ENCODE measurements around the gene KCNJ14.

DNA sequence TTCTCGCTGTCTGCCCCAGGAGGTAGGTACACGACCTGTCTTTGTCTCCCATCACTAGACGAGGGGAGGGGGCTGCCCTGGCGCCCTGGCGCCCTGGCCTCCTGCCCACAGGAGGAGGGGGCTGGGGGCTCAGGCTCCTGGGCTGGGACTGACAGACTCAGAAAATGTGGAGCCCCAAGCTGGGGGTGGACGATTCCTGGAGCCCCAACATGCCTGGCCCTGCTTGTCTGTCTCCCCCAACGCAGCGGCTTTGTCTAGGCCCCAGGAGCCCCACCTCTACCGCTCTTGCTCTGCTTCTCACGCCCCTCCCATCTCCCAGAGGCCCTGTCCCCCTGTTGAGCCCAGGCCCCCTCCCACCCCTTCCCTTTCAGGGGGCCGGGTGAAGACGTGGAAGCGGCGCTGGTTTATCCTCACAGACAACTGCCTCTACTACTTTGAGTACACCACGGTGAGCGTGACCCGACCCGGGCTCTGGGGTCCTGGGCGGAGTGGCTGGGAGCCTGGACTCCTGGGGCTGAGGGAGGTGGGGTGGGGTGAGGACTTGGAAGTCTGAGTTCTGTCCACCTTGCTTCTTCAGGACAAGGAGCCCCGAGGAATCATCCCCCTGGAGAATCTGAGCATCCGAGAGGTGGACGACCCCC, 22.4 kb downstream of the KCNJ14 start:
- TF ChIP-seq POLR2AphosphoS5 (IDR thresholded peaks at IDR 0.05; ENCODE audit: insufficient read depth, low read depth, low read length), result no peak
- TF ChIP-seq, protein P1, sequence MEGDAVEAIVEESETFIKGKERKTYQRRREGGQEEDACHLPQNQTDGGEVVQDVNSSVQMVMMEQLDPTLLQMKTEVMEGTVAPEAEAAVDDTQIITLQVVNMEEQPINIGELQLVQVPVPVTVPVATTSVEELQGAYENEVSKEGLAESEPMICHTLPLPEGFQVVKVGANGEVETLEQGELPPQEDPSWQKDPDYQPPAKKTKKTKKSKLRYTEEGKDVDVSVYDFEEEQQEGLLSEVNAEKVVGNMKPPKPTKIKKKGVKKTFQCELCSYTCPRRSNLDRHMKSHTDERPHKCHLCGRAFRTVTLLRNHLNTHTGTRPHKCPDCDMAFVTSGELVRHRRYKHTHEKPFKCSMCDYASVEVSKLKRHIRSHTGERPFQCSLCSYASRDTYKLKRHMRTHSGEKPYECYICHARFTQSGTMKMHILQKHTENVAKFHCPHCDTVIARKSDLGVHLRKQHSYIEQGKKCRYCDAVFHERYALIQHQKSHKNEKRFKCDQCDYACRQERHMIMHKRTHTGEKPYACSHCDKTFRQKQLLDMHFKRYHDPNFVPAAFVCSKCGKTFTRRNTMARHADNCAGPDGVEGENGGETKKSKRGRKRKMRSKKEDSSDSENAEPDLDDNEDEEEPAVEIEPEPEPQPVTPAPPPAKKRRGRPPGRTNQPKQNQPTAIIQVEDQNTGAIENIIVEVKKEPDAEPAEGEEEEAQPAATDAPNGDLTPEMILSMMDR (IDR thresholded peaks at IDR 0.05; ENCODE audit: extremely low read depth in 1 of 2, insufficient read depth in 1 of 2, low read depth in 1 of 2, low read length in 2 of 2), result no peak
- TF ChIP-seq MYC (IDR thresholded peaks at IDR 0.05; ENCODE audit: low read depth, low read length), result no peak
- TF ChIP-seq FOS (IDR thresholded peaks at IDR 0.05; ENCODE audit: borderline replicate concordance, insufficient read depth, low read length), result no peak
